GM18498 (cell line): ENCODE results near the gene MEG3.

Experiments
- ATAC-seq: cut with Tn5 transposase; IDR thresholded peaks from one replicate; pipeline ENCODE4 v1.9.1; 2021; ENCODE audit warnings: mild to moderate bottlenecking, moderate library complexity; ENCODE audit not compliant: unreplicated experiment

MEG3 gene

DNA sequence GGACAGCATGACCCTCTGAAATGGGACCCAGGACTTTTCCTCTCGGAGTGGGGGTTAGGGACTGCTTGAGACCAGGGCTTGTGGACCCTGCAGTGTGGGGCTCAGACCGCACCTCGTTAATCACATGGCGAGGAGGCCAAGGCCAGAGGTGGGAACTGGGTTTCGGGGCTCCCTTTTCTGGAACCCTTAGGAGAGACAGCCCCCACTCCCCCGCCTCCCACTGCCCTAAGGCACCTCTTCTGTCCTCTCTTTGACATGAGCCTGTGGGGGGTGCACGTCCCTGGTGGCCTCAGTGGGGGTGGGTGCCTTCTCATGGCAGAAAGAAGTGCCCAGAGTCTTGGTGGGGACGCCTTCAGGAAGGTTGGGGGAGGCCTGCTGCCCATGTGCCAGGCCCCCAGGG lies 53.3 kb downstream of the MEG3 start:
- no peak for ATAC-seq

DNA sequence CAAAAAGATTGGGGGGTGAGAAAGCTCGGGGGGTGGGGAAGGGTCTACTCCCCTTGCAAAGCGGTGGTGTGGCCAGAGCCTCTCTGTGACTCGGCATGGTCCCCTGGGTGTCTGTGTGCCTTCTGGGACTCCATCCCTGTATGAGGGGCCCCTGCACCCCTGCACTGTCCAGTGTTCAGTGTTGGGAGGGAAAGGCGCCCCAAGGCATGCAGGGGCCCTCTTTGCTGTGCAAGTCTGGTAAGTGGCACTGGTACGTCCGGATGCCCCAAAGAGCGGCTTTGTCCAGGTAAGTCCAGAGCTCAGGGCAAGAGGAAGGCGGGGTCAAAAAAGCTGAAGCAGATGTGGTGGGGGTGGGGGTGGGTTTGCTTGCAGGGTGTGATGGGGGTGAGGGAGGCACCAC lies 53.9 kb downstream of the MEG3 start:
- no peak for ATAC-seq

DNA sequence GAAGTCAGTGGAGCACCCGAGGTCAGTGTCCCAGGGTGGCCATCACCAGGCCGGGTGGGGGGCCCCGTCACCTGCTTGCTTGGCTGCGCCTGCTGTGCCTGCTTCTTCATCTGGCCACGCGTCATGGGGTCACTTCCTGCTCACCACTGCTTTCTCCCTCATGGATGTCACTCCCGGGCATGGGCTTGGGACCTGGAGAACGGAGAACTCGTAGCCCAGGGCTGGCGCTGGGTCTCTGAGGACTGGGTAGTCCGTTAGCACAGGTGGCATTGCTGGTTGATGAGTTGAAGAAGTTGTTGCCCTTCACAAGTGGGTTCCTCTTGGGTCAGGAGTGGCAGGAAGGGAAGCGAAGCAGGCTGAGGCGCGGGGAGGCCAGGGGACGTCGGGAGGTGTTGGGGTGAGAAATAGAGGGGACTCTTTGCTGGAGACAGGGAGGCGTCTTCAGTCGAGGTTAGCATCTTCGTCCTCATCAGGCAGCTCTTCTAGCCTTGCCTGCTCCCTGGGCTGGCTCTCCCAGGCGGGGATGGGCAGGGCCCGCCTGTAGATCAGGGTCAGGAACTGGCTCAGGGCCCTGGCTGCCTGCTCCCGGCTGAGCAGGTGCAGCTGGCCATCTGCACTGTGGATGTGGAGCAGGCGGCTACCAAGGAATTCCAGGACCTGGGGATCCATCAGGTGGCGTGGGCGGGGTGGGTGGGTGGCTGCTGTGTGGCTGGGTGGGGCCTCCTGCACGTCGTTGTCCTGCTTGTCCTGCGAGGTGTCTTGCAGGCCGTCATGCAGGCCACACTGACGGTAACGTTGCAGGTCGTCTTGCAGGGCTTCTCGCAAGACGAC lies 54.6 kb downstream of the MEG3 start:
- no peak for ATAC-seq

DNA sequence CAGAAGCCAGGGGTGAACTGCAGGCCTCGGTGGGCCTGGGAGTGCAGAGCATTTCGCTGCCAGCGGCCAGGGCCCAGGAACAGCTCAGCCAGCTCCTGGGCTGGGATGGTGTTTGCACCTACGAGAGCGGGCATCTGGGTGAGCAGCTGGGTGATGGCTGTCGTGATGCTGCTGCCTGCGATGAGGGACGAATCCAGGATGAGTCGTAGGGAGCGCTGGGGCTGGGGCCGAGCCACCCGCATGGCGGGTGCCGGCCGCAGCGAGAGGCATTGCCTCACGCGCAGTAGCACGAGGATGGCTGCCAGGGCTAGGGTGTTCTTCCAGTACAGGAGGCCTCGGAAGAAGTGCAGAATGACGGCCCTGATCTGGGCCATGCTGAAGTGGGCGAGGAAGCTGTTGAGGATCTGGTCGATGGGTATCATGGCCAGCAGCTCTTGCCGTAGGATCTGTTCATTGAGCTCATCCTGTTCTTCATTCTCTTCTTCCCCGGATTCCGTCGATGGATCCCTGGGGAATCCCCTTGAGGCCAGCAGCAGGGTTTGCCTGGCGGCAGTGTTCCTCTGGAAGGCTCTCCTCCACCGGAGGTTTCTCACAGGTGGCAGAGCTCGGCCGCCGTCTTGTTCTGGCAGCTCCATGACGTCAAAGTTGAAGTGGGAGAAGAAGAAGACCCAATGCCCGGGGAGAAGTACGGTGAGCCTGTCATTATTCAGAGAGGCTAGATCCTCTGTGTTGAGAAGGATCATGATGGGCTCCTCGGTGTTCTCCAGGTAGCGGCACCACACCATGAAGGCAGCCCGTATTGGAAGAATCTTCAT lies 55.5 kb downstream of the MEG3 start:
- no peak for ATAC-seq

DNA sequence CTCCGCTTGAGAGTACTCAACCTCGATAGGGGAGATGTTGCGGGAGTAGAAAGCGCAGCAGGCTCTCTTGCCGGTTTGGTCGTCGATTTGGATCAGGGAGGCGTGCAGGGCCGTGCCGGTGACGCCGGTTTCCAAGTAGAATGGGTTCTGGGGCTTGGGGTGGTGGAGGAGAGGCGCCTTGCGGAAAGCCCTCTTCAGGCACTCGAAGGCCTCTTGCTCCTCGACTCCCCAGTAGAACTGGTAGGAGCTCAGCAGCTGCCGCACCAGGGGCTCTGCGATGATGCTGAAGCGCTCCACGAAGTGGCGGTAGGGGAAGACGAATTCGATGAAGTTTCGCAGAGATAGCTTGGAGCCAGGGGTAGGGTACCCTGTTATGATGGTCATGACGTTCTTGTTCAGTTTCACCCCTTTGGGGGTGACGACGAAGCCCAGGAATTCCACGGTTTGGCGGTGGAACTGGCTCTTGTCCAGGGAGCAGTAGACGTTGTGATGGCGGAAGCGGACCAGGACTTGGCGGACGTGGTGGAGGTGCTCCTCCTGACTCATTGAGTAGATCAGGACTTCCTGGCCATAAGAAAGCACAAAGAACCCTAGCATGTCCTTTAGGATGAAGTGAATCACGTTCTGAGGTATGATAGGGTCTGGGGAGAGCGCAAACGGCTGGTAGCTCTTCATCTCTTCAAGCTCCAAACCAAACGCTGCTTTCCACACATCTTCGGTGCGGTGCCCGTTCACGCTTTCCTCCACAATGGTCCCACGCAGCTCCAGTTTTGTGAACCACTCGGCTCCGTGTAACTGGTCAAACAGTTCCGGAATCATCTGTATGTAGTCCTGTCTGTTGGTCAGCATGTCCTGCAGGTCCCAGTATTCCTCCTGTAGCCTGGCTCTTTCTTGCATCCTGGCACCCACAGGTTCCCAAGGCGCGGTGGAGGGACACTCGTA lies 56.4 kb downstream of the MEG3 start:
- ATAC-seq: no peak

DNA sequence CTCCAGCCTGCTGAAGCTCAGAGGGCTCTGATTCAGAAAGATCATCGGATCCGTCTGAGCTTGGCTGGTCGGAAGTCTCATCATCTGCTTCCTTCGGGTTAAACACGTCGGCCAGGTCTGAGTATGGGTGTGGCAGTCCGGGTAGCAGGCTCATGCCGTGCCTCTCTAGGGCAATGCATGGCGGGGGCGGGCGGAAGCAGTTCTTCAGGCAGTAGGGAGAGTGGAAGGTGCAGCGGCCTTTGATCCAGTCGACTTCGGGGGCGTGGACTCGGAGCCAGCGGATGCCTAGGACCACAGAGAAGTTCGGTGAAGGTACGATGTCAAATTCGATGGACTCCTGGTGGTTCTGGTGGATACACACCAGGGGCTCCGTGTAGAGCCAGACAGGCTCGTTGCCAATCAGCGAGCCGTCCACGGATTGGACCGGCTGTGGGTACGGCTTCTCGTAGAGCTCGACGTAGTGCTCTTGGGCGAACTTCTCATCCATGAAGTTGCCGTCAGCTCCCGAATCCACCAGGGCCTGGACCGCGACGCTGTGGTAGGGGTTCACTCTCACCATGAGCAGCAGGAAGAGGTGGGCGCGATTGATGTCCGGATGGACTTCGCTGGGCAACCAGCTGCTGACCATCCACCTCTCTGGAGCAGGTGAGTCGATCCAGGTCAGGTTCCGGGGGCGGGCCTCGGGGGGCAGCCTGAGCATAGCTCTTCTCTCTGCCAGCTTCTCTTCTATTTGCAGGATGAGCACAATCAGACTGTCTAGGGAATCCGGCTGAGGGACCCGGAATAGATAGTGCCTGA lies 57.3 kb downstream of the MEG3 start:
- no peak for ATAC-seq

DNA sequence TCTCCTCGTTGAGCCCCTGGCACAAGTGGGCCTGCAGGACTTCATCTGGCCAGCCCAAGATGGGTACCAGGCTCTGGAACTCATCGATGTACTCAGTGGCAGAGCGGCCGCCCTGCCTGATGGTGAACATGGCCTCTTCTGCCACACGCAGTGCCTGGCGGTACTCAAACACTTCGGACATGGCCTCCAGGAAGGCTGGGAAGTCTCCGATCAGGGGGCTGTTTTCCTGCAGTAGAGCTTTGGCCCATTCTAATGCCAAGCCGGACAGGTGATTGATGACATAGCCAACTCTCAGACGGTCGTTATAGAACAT lies 57.8 kb downstream of the MEG3 start:
- no peak for ATAC-seq

DNA sequence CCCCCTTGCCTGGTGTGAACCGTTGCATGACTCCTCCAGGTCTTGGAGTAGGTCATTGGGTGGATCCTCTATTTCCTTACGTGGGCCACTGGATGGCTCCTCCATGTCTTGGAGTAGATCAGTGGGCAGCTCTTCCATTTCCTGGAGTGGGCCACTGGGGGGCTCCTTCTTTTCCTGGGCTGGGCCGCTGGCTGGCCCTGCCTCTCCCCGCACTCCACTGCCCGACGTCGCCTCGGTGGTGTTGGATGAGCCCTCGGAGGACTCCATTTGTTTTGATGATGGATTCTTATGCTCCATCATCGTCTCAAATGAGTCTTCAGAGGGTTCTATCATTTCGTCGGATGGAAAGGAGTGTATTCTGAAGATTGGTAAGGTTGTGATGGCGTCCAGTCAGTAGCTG lies 58.5 kb downstream of the MEG3 start:
- ATAC-seq: no peak

DNA sequence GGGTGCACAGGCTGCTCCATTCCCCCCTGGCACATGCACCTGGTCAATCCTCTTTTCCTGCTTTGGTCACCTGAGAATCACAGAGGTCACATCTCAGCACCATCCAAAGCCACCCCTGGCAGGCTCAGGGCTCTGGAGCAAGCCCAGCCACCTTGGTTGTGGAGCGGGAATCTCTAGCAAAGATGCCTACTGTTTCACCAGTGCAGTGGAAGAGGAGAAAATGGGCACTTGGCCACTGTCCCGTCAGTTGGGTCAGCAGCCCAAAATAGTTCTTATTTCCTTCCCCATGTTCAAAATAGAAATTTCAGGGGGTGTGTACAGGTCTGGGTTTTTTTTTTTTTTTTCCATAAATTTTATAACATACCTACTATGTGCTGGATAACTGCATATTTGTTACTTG lies 59.3 kb downstream of the MEG3 start:
- ATAC-seq: no peak

DNA sequence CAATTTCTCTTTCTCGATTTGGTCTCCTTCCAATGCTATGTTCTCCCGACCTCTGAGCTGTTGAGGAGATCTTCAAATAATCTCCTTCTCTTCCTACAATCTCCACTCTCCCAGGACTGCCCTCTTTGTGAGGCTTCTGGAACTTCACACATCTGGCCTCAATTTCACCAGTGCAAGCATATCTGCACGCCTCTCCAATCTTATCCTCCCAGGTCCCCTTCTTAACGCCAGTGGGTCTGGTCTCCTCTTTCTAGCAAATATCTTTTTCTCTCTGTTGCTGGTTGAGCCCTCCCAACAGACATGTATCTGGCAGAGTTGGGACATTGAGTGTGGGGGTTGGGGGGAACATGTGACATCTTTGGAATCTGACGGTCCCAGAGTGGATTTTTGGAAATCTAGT lies 59.7 kb downstream of the MEG3 start:
- no peak for ATAC-seq

DNA sequence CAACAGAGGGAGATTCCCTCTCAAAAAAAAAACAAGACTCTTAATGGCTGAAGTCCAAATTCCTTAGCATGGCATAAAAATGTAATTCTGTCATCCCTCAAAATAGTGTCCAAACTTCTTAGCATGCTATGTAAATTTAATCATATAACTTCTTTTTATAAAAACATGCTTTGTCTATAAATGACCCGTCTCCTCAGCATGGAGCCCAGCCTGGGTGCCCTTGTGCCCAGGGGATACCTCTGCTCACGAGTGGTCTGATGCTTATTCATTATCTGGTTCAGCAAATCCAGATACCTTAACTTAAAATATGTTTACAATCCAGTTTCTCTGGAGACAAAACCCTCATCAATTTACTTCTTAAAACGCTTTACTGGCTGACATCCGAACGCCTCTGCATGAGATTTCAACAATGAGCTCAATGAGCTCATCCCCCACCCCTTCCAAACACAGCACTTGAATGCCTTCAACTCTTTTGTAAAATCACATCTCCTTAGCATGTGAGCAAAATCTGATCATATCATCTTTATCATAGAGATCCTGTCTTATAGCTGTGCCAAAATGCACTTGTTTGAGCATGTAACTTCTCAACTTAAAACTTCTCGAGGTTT lies 61.9 kb downstream of the MEG3 start:
- no peak for ATAC-seq

DNA sequence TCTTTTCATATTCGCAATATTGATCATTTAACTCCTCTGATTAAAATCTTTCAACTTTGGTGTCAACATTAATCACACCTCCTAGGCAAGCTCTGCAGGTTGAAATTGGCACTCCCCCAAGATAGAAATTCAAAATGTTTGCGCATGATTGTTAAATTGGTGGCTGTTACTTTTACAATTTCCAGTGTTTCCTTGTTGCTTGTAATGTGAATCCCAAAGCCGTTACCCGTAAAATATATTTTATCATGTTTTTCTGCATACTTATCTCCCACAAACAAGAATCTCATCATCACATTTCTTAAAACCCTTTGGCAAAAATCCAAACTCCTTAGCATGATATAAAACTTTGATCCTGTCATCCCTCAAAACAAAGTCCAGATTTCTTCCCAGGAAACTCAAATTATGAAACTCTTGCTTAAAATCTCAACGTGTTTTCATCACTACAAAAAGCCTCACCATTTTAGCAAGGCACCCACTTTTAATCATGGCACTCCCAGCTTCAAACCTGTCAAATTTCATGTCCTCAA lies 62.9 kb downstream of the MEG3 start:
- no peak for ATAC-seq

DNA sequence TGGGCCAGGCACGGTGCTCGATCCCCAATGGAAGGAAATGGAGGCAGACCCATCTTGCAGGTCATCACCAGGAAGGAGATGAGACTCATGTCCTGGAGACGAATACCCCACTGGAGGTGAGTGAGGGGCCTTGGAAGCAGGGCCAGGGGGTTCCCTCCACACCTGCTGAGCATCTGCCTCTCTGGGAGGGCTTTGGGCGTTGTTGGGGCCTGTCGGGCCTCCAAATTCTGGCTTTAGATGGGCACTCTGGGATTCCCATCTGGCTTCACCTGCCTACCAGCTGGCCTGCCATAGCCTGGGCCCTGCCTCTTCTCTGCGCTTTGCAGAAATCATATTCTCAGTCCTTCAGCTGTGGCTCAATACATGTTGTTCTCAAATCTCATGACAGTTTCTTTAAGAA lies 63.7 kb downstream of the MEG3 start:
- no peak for ATAC-seq

DNA sequence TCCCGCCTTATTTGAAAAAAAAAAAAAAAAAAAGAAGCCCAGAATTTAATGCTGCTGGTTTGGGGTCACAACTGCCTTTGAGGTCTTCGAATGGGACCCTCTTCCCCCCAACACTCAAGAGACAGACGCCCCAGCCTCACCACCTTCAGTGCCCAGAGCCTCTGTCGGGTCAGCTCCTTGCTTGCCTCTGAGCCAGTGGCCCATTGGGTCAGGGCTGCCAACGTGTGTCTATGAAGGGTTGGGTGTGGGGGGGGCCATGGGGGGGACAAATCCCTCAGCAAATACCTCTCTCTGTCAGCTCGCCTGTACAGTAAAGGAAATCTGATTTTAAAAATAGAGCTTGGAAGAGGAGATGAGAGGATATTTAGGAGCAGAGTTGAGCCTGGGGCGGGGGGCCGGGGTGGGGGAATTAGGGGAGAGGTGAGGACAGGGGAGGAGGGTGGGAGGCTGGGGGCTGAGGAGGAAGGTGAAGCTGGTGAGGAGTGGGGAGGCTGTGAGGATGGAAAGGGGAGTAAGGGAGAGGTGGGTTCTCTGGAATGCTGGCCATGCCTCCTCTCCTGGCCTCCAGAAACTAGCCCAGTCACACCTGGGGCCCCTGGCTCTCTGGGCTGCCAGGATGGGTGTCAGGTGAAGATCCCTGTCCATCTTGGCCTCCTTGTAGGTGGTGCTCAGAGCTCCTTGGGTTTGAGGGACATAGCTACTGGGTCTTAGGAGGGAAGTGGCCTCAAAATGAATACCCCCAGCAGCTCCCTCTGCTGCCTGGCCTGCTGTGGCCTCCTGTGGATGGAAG lies 64.3 kb downstream of the MEG3 start:
- no peak for ATAC-seq

DNA sequence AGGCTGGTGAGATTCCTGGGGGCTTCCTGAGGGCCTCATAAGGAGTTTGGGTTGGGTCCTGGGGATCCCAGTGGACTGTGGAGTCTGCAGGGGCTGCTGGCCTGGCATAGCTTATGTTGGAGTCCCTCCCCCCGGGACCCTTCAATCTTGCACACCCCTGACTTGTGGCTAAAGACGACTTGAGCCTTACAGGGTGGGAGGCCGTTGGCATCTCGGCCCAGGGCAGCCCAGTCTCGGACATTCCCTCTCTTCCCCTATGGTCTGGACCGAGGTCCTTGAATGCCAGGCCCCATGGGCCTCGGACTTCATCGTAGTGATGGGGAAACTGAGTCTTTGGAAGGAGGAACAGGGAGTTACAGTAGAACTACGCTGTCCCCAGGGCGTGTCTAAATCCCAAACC lies 65.1 kb downstream of the MEG3 start:
- no peak for ATAC-seq

DNA sequence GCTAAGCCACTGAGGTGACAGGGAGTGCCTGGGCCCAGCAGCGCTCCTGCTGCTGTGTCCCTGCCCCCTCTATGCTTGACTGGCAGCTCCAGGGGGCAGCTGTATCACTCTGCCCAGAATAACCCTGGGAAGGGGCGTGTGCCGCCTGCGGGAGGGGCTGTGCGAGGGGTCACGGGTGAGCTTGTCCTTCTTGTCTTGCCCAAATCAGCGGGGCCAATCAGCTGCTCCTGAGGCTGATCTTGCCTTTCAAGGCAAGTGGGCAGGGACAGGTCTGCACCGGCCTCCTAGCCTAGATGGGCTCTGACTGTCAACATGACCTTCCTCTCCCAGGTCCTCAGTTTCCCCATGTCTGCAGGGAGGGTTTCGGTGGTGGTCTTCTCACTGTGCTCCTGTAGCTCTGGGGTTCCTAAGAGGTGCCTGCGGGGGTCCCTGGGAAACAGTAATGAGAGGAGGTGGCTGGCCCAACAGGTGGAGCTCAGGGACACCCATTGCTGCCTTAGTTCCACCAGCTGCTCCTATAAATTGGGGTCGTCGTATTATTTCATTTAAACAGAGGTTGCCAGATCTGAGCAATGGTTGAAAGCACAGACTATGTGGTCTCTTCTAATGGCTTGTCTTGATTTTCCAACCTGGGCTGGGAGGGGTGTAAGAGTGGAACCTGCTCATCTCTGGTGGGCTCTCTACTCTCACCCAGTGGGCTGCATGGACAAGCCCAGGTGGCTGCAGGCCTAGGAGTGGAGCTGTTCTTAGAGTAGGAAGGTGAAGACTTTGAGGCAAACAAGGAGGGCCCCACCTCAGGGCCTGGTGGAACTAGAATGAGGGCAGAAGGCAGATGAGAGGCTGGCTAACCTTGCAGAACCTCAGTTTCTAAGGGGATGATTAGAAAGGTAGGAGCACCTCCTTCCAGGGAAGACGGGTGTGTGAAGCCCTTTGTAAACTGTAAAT lies 65.9 kb downstream of the MEG3 start:
- no peak for ATAC-seq

DNA sequence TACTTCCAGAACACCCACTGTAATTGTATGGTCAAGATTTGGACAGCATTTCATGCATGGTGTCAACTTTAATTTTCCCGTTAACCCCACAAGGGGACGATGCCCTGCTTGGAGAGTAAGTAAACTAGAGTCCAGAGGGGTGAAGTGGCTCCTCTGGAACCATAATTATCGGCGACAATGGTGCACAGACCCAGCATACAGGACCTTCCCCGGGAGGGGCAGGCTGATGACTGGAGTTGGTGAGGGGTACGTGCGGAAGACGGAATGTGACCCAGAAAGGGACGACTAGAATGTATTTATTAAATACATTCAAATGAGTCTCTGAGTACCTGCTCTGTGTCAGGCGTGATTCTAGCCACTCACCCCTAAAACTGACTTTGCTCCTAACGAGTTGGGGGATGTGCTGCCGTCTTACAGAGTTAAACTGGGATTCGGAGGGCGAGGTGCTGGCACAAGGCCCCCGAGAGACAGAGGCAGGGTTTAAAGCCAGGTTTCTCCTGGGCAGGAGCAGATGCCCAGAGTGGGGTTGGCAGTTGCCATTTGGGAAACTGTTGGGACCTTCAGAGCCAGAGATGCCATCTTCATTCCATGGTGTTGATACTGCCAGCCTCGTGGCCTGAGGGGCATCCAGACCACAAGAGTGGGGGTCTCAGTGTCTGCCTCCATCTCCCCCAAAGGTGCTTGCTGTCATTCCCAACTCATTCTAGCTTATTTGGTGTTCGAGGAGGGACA lies 66.7 kb downstream of the MEG3 start:
- no peak for ATAC-seq
